Raji (cell line): Measurements from ENCODE around the gene PCSK9.

ENCODE experiments used
- POLR2A ChIP-seq: IDR thresholded peaks from 2 replicates; pipeline ENCODE4 v1.6.1; 2011; ENCODE audit warnings: low read depth, low read length, control low read depth; ENCODE audit not compliant: insufficient read depth

PCSK9 gene

GRCh38 chr1:55103891-55104290 lies 64.5 kb downstream of the PCSK9 start:
- no peak for TF ChIP-seq POLR2A

- TF ChIP-seq POLR2A, result no peak
These were observed 67.8 kb downstream of the PCSK9 start for GRCh38 chr1:55107101-55107500.
